GM12874 (cell line): ENCODE results near the gene PPIF.

ENCODE experiments used
- TF ChIP-seq, protein P1 (sequence below): IDR thresholded peaks from 2 replicates; pipeline ENCODE4 v1.5.1; 2011; ENCODE audit warnings: low read depth, mild to moderate bottlenecking, control low read depth, low read length, moderate library complexity; ENCODE audit not compliant: insufficient read depth

PPIF gene

DNA sequence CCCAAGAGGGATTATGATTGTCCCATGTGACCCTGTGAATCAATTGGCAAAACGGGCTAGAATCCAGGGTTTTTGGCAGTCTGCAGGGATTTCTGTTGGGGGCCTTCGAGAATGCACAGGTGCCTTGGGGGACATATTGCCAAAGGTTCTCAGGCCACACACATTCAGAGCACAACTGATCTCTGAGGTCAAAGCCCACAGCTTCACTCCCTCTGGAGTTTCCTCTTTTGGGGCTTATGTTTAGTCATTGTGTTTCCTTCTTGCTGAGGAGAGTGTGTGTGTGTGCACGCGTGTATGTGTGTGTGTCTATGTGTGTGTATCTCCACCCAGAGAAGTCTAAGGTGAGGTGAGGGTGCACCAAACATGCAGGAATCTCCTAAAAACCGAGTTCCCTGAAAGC is 8.8 kb downstream of the PPIF start:
- TF ChIP-seq, protein P1, sequence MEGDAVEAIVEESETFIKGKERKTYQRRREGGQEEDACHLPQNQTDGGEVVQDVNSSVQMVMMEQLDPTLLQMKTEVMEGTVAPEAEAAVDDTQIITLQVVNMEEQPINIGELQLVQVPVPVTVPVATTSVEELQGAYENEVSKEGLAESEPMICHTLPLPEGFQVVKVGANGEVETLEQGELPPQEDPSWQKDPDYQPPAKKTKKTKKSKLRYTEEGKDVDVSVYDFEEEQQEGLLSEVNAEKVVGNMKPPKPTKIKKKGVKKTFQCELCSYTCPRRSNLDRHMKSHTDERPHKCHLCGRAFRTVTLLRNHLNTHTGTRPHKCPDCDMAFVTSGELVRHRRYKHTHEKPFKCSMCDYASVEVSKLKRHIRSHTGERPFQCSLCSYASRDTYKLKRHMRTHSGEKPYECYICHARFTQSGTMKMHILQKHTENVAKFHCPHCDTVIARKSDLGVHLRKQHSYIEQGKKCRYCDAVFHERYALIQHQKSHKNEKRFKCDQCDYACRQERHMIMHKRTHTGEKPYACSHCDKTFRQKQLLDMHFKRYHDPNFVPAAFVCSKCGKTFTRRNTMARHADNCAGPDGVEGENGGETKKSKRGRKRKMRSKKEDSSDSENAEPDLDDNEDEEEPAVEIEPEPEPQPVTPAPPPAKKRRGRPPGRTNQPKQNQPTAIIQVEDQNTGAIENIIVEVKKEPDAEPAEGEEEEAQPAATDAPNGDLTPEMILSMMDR, result no peak

DNA sequence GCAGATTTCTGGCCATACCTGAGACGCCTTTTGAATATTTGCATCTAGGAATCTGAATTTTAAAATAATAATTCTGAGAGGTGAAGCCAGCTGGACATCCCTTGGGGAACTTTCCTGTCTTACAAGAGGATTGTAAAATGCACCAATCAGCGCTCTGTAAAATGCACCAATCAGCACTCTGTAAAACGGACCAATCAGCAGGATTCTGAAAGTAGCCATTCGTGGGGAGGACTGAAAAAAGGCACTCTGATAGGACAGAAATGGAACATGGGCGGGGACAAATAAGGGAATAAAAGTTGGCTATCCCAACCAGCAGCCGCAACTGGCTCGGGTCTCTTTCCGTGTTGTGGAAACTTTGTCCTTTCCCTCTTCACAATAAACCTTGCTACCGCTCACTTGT is 9.9 kb downstream of the PPIF start:
- TF ChIP-seq, protein P1, result no peak

DNA sequence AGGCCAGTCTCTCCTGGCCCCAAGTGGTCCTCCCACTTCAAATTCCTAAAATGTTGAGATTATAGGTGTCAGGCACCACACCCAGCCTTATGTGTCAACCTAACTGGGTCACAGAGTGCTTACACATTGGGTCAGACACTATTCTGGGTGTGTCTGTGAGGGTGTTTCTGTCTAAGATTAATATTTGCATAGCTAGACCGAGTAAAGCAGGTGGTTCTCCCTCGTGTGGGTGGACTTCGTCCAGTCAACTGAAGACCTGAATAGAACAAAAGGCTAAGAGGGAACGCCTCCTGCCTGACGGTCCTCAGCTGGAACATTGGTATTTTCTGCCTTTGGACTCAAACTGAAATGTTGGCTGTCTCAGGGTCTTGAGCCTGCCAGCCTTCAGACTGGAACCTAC is 11.5 kb downstream of the PPIF start:
- TF ChIP-seq, protein P1, result no peak

DNA sequence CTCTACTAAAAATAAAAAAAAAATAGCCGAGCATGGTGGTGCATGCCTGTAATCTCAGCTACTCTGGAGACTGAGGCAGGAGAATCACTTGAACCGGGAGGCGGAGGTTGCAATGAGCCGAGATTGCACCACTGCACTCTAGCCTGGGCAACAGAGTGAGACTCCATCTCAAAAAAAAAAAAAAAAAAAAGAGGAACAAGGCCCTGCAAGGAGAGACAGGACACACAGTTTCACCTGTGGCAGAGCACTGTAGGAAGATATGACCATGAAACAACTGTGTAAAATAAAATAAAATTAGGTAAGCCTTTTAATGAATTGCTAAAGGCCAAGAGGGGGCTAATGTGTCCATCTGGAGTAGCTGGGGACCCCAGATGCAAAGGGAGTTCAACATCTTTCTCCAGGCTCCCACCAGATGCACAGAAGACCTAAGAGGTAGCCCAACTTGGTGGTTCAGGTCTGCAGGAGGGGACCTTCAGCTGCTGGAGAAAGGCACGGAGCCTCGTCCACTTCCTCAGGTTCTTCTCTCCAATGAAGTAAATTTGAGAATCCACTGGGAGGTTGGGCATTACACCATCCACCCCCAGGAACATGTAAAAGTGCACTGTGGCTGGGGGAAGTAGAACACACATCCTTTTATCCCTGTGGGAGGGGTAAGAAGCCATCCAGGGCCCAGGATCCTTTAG is 12.7 kb downstream of the PPIF start:
- TF ChIP-seq, protein P1, result no peak

- TF ChIP-seq, protein P1, result no peak
These were observed 13.5 kb downstream of the PPIF start for GRCh38 chr10:79360499-79361342.

DNA sequence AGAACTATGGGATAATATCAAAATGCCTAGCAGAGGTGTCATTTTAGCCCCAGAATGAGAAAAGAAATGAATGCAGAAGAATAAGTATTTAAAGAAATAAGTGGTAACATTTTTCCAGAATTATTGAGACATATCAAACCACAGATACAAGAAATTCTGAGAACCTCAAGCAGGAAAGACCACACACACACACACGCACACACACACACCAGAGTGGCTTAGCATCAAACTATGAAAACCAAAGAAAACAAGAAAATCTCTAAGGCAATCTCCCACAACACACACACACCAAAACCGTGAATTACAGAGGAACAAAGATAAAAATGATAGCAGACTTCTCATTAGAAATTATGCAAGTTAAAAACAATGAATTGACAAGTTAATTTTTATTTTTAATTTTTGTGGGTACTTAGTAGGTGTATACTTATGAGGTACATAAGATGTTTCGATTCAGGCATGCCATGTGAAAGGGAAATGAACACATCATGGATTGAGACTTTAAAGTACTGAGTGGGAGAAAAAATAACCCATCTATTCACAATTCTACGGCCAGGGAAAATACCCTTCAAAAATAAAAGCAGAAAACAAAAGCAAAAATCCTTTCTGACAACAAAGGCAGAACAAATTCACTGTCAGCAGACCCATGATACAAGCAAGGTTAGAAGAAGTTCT is 14.6 kb downstream of the PPIF start:
- TF ChIP-seq, protein P1, result no peak
